CD4-positive, alpha-beta T cell treated with Interferon gamma for 1 hour (primary cell): ENCODE measurements around the gene PRKCE.

Experiments
- DNase-seq: peaks from one replicate; pipeline ENCODE4 v3.0.0-alpha.2; 2020

PRKCE gene

GRCh38 chr2:46098621-46099062 is 447.2 kb downstream of the PRKCE start:
- no peak for DNase-seq

- no peak for DNase-seq
These were observed 450.2 kb downstream of the PRKCE start for GRCh38 chr2:46101557-46102220.

DNA sequence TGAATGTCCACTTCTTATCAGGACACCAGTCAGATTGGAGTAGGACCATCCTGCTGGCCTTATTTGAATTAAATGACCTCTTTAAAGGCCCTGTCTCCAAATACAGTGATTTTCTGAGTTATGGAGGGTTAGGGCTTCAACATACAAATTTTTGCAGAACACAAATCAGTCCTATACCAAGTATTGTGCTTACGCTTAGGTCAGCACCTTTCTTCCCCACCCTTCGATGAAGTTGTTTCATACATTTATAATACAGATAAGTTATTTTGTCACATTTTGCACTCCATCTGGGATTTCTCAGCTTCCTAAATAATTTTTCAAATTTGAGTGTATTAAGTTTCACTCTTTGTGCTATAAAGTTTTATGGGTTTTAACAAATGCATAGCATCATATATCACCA is 455.2 kb downstream of the PRKCE start:
- no peak for DNase-seq

DNA sequence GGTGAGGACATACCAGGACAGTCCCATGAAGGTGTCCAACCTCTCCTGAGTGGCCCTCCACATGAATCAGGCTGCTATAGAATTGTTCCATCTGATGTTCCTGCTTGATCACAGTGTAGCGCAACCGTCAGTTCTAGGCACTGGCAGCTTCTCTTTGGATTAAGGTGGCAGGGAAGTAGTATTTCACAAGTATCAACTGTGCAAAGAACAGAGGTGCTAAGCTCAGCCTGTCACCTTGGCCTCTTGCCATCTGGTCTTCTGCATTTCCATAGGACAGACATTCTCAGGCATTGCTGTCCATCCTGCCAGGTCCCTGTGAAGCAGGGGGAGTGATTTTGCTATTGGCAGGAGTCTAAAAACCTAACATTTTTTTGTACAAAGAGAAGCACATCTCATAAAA is 463.5 kb downstream of the PRKCE start:
- DNase-seq = no peak

DNA sequence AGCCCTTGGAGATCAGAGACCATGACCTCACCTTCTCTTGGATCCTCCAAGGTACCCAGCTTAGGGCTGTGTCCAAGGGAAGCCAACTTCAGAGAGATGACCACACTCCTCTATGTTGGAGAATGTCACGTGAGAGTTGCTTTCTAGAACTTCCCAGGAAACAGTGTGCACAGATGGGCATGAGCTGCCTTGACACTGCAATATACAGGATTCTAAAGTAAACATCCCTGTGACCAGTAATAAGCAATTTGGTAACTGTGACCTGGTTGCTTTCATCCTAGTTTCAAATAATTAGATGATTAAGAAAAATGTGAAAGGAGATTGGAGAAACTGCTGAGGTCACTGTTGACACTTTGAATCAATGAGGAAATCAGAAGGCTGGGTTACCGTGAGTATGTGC is 464.7 kb downstream of the PRKCE start:
- DNase-seq = no peak

DNA sequence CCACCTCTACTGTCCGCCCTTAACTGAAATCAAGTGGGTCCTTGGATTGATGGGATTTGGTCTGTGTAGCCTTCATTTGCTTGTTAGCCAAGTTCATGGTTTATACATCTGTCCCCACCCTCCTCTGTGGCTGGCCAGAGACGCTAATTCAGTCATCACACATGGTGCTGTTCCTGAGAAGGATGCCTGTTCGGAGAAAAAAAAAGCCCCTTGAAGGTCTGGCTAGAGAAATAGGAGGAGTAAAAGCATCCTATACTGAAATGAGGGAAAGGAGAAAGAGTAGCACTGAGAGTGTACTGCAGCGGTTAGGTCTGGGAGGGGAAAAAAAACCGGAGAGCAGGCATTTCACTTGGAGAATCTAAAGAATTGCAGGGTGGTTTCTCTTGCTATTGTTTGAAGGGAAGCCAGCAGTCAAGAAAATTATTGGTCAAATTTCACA is 465.1 kb downstream of the PRKCE start:
- no peak for DNase-seq

- no peak for DNase-seq
These were observed 465.9 kb downstream of the PRKCE start for GRCh38 chr2:46117379-46117778.

DNA sequence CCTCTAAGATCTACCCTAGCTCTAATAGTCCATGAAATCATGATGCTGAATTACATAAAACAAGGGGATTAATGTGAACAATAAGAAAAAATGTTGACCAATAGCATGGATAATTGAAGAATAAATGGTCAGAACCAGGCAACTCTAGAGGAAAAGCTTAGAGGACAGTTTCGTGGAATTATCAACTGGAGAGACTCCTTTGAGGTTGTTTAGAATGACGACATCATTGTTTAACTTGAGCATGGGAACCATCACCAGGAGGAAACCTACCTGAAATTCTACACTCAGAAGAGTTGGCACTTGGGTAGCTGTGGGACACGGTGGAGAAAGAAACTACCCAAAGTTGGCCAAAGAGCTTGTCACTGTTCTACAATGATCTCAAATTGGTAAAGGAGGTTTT is 466.5 kb downstream of the PRKCE start:
- DNase-seq = no peak

DNA sequence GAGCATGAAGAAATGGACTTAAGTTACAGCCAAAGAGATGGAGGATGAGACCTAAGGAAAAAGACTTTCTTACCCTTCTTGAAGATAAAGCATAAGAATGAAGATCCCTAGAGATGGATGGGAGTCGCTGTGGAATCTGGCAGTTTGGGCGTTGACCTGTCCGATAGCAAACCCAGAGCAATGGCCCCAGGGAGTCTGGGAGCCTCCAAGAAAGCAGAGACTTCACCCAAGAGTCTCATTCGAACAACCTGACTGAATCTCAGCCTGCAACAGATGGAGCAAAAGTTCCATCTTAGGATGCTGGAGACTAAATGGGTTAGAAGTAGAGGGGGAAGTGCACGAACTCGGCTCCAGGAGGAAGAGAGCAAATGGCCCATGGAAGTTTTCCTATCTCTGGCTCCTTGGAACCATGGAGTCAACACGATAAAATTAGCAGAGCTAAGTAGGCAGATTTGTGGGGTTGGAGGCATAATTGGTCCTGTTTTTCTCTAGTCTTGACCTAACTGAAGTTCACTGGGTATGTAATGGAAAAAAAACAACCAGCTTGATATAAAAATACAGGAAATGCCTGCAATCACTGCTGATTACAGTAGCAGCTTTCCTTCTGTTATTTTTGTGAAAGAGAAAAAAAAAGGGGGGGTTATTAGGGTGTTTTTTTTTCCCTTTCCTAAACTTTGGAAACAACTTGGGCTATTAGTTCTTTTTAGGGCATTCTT is 467.3 kb downstream of the PRKCE start:
- no peak for DNase-seq

DNA sequence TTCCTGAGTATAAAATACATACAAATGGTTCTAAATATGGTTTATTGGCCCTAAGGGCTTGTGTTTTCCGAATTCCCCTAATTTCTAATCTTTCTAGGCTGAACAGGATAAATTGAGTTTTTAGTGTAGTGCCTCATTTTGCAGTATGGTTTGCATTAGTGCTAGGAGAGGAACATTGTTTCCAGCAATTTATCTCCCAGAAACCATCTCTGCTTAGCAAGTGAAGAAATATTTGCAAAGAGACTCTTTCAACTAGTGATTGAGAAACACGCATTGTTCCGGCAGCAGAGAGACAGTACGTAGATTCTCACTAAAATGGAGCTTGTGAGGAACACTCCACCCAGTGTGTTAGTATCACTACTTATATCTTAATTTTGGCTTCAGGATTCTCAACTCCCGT is 468.0 kb downstream of the PRKCE start:
- DNase-seq = no peak

DNA sequence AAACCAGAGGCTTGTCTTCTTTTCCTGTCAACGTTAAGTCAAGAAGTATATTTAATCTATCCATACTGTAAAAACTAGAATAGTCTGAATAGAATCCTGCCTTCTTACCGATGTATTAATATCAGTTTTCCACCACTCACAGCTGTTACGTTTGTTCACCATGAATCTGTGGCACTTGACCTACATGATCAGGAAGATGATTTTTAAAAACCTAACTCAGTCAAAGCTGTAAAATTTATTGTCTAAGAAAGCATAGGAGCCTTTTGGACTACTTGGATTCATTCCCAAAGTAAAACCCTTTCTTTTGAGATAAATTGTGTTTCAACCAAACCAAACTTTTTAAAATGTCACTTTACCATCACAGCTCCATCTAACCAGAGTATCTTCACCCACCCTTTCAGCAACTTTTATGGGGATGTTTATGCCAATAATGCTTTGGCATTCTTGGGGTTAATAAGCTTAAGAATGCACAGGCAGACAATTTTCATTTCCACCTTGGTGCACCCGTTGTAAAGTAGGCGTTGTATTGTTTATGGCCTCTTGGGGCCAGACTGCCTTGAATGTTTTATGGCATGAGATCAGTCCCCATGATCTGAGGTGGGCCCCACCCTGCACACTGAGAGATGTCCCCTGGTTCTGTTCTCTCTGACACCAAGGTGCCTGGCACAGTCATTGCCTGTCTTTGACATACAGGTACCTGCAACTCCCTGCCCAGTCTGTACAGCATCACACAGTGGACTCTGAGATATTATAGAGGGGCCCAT is 469.5 kb downstream of the PRKCE start:
- DNase-seq = no peak

GRCh38 chr2:46122318-46122976 is 471.0 kb downstream of the PRKCE start:
- no peak for DNase-seq

GRCh38 chr2:46123013-46123412 is 471.5 kb downstream of the PRKCE start:
- DNase-seq = no peak

DNA sequence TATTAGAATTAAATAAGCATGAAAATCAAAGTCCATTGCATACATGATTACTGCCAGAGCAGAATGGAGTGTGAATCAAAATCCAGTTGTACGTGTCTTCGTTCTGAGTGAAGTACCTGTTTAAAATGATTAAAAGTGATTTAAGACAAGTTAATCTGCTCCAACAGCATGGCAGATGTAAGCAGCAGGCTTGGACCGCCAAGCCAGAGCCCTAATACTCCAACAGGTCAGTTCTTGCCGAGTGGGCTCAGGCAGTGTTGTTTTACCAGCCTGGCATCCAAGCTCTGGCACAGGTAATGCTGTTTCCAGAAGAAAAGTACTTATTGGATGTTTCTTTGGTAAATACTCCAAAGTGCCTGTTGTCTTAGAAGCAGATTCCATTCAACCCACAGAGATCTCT is 474.3 kb downstream of the PRKCE start:
- no peak for DNase-seq

DNA sequence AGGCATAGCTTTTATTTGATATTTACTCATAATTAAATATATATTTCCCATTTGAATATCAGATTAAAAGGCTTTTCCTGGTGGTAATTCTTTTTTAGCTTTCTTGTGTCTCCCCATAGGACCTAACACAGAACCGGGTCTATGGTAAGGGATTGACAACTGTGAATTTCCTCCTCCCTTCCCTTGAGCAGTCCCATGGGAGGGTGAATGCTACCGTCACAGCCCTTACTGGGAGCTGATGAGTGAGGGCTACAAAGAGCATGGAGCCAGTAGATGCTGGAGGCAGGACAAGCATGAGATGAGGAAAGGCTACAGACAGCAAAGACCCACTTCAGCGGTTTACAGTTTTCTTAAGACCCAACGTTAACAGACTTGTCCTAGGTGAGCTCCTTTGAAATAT is 475.1 kb downstream of the PRKCE start:
- DNase-seq = no peak

DNA sequence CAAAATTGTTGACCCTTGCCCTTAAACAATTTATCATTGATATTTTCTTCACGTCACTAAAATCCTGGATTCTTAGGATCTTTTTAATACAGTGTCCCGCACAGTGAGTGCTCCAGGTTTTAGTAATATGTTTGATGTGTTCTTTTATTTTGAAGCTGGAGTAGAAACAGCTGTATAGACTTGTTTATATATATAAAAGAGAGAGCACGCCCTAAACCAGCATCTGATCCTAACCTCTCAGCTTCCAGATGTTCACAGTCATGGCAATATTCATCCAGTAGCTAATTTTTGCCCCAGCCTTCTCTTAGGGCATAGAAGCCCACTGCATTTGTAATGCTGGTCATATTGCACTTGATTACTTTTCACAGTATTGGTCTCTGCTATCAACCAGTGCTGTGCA is 475.7 kb downstream of the PRKCE start:
- no peak for DNase-seq

GRCh38 chr2:46130511-46130910 is 479.0 kb downstream of the PRKCE start:
- no peak for DNase-seq

DNA sequence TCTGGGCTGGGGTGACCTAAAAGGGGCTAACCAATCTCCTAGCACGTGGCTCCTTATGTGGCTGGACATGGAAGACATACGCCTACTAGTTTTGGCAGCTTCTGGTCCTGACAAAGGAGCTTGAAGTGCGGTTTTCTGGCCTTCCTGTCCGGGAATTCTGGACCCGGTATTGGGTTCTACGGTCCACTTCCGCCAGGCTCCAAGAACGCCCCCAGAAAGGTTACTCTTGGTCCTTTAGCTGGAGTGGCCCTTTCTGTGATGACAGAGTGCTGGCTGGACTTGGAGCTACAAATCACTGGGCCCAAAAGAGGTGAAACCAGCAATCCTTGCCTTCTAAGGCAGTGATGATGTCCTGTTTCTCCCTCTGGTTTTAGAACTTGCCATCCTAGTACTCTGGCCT is 481.5 kb downstream of the PRKCE start:
- no peak for DNase-seq

- no peak for DNase-seq
These were observed 483.2 kb downstream of the PRKCE start for GRCh38 chr2:46134531-46135227.

- DNase-seq = no peak
These were observed 483.9 kb downstream of the PRKCE start for GRCh38 chr2:46135228-46135855.

GRCh38 chr2:46135958-46136357 is 484.5 kb downstream of the PRKCE start:
- no peak for DNase-seq

- DNase-seq = no peak
These were observed 485.0 kb downstream of the PRKCE start for GRCh38 chr2:46136481-46136880.
